ENCODE data around the gene CYP20A1.
"Not testable (repeated sequence)": the region's sequence is repeated elsewhere in the genome, so short reads cannot be mapped to it uniquely, and the experiment has no call there.

Gene CYP20A1

GRCh38 chr2:203286532-203286931 is 47.7 kb downstream of the CYP20A1 start:
- no peak for DNase-seq

GRCh38 chr2:203301667-203302066 is 62.8 kb downstream of the CYP20A1 start:
- DNase-seq, result no peak

- DNase-seq, result not testable (repeated sequence)
Measured at GRCh38 chr2:203302586-203302985, 63.8 kb downstream of the CYP20A1 start.

- DNase-seq, result no peak
Measured at GRCh38 chr2:203310688-203311436, 72.0 kb downstream of the CYP20A1 start.

- no peak for DNase-seq
Measured at GRCh38 chr2:203326356-203326755, 87.5 kb downstream of the CYP20A1 start.

GRCh38 chr2:203327582-203327900 is 88.7 kb downstream of the CYP20A1 start:
- no peak for DNase-seq

- peak; percentile 51 to 67 for DNase-seq
Measured at GRCh38 chr2:203327901-203328759, 89.3 kb downstream of the CYP20A1 start, which contains the start of gene ABI2. Gene ABI2, plus strand, starts transcription at chr2:203328394. Its CDS starts 121 bp downstream, at chr2:203328515.

- peak; percentile 5 to 26 for DNase-seq
Measured at GRCh38 chr2:203328760-203329540, 90.1 kb downstream of the CYP20A1 start.

- no peak for DNase-seq
Measured at GRCh38 chr2:203330434-203330833, 91.6 kb downstream of the CYP20A1 start.

GRCh38 chr2:203338322-203338721 is 99.5 kb downstream of the CYP20A1 start:
- DNase-seq, result no peak

GRCh38 chr2:203340791-203341487 is 102.1 kb downstream of the CYP20A1 start:
- DNase-seq, result no peak

- no peak for DNase-seq
Measured at GRCh38 chr2:203341741-203342310, 103.0 kb downstream of the CYP20A1 start.

- not testable (repeated sequence) for DNase-seq
Measured at GRCh38 chr2:203342374-203342773, 103.6 kb downstream of the CYP20A1 start.

GRCh38 chr2:203344667-203345066 is 105.8 kb downstream of the CYP20A1 start:
- no peak for DNase-seq

GRCh38 chr2:203346612-203347011 is 107.8 kb downstream of the CYP20A1 start:
- DNase-seq, result no peak

- DNase-seq, result no peak
Measured at GRCh38 chr2:203347375-203347774, 108.6 kb downstream of the CYP20A1 start.

GRCh38 chr2:203352604-203353255 is 113.9 kb downstream of the CYP20A1 start:
- DNase-seq, result no peak

- DNase-seq, result no peak
Measured at GRCh38 chr2:203354966-203355365, 116.1 kb downstream of the CYP20A1 start.

Data from CD4-positive, alpha-beta T cell treated with Interleukin-1 beta for 1 hour (primary cell).